Measurements from ENCODE around the gene C4BPB. TPM values are rescaled to one million over a fixed set of nuclear protein-coding genes. Genes with fewer than 3 reads are reported as not detected.

Gene C4BPB
- total RNA-seq, 1 experiment from 2014 or later, result not detected

DNA sequence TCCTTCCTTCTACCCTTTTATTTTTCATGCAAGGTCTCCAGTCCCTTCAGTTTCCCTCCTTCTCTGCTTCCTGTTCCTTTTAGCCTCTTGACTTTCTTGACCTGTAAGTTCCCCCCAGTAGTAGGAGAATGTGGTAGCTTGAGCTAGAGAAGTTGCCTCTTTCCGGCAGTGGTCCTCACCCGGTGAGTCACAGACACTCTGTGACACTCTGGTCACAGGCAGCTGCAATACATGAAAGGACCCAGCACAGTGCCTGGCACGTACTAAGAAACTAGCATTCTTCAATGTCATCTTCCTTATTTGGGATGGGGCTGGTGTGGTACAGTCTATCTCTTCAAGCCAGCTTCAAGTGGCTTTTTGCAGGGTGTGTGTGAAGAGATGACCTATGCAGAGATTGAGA, 19.6 kb upstream of the C4BPB start:
- H3K27me3 ChIP-seq (replicated peaks; ENCODE audit: insufficient read depth, low read depth, low read length, poor library complexity), result no peaks in the 10 kb centered on the region
- no peak overlapping the region for H3K4me3 ChIP-seq (ENCODE audit: low read depth, low read length, poor library complexity, severe bottlenecking)
- no peaks in the 10 kb centered on the region for H3K9me3 ChIP-seq (ENCODE audit: low read depth, low read length, poor library complexity, severe bottlenecking)
- intact Hi-C loops (cut with micrococcal nuclease; ENCODE audit: unreplicated experiment), result no loop called here
- CTCF ChIA-PET, result no interaction called here
- no peaks in the 10 kb centered on the region for H3K36me3 ChIP-seq (ENCODE audit: insufficient read depth, low read length, poor library complexity, severe bottlenecking)
- POLR2A ChIA-PET (ENCODE audit: low non-redundant PET), result no interaction called here
- H3K4me1 ChIP-seq (ENCODE audit: insufficient read depth, low read length, poor library complexity, severe bottlenecking), result no peaks in the 10 kb centered on the region
- DNase-seq (ENCODE audit: low spot score), result no peak
- BruUV-seq (replicated peaks), result no TSS peak
- H3K27ac ChIP-seq (ENCODE audit: low read depth, low read length, poor library complexity, severe bottlenecking), result no peak overlapping the region
- TF ChIP-seq CTCF (conservative IDR thresholded peaks at IDR 0.05; ENCODE audit: low read depth, low read length) (no peak), EZH2 (IDR thresholded peaks at IDR 0.05; ENCODE audit: borderline replicate concordance, low read depth, low read length, poor library complexity, severe bottlenecking) (no peak)

GRCh38 chr1:207069858-207070506, 18.7 kb upstream of the C4BPB start:
- BruUV-seq (replicated peaks), result no TSS peak

DNA sequence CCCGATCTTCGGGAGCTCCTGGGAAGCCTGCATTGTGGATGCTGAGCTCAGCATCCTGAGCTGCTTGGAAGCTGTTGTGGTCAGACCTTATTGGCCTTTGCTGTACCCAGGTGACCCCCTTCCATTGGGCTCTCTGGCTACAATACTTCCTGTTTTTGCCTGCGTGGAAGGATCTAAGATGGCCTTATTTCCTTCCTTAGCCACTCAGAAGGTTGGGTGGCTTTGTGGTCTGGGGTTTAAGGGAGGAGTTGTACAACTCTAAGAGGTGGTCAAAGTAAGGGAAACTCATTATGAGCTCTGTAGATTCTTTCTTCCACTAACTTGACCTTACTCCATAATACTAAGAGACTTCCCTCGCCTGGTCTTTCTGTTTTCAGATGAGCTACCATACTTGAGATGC, 17.8 kb upstream of the C4BPB start:
- H3K27ac ChIP-seq (ENCODE audit: low read depth, low read length, poor library complexity, severe bottlenecking), result no peak overlapping the region
- no peak for DNase-seq (ENCODE audit: low spot score)
- intact Hi-C loops (cut with micrococcal nuclease; ENCODE audit: unreplicated experiment), result no loop called here
- no peaks in the 10 kb centered on the region for H3K9me3 ChIP-seq (ENCODE audit: low read depth, low read length, poor library complexity, severe bottlenecking)
- H3K4me1 ChIP-seq (ENCODE audit: insufficient read depth, low read length, poor library complexity, severe bottlenecking), result no peaks in the 10 kb centered on the region
- H3K36me3 ChIP-seq (ENCODE audit: insufficient read depth, low read length, poor library complexity, severe bottlenecking), result no peaks in the 10 kb centered on the region
- H3K27me3 ChIP-seq (replicated peaks; ENCODE audit: insufficient read depth, low read depth, low read length, poor library complexity), result no peaks in the 10 kb centered on the region
- ChIA-PET CTCF (no interaction called here), POLR2A (ENCODE audit: low non-redundant PET) (no interaction called here)
- no peak overlapping the region for H3K4me3 ChIP-seq (ENCODE audit: low read depth, low read length, poor library complexity, severe bottlenecking)
- TF ChIP-seq EZH2 (IDR thresholded peaks at IDR 0.05; ENCODE audit: borderline replicate concordance, low read depth, low read length, poor library complexity, severe bottlenecking), result no peak
- no peak for TF ChIP-seq CTCF (conservative IDR thresholded peaks at IDR 0.05; ENCODE audit: low read depth, low read length)
- BruUV-seq (replicated peaks), result no TSS peak

More at GRCh38 chr1:207069858-207070506, 18.7 kb upstream of the C4BPB start:
- Histone ChIP-seq H3K4me1 (ENCODE audit: insufficient read depth, low read length, poor library complexity, severe bottlenecking) (no peaks in the 10 kb centered on the region), H3K27ac (ENCODE audit: low read depth, low read length, poor library complexity, severe bottlenecking) (no peak overlapping the region), H3K27me3 (replicated peaks; ENCODE audit: insufficient read depth, low read depth, low read length, poor library complexity) (no peaks in the 10 kb centered on the region), H3K9me3 (ENCODE audit: low read depth, low read length, poor library complexity, severe bottlenecking) (no peaks in the 10 kb centered on the region), H3K36me3 (ENCODE audit: insufficient read depth, low read length, poor library complexity, severe bottlenecking) (no peaks in the 10 kb centered on the region), H3K4me3 (ENCODE audit: low read depth, low read length, poor library complexity, severe bottlenecking) (no peak overlapping the region)
- ChIA-PET CTCF (no interaction called here), POLR2A (ENCODE audit: low non-redundant PET) (no interaction called here)
- no peak for DNase-seq (ENCODE audit: low spot score)
- TF ChIP-seq EZH2 (IDR thresholded peaks at IDR 0.05; ENCODE audit: borderline replicate concordance, low read depth, low read length, poor library complexity, severe bottlenecking), result no peak
- intact Hi-C loops (cut with micrococcal nuclease; ENCODE audit: unreplicated experiment), result no loop called here

- no peak overlapping the region for H3K4me3 ChIP-seq (ENCODE audit: low read depth, low read length, poor library complexity, severe bottlenecking)
- no peak for DNase-seq (ENCODE audit: low spot score)
- no peak overlapping the region for H3K27ac ChIP-seq (ENCODE audit: low read depth, low read length, poor library complexity, severe bottlenecking)
- no TSS peak for BruUV-seq (replicated peaks)
- no peaks in the 10 kb centered on the region for H3K4me1 ChIP-seq (ENCODE audit: insufficient read depth, low read length, poor library complexity, severe bottlenecking)
- ChIA-PET POLR2A (ENCODE audit: low non-redundant PET) (no interaction called here), CTCF (no interaction called here)
- H3K36me3 ChIP-seq (ENCODE audit: insufficient read depth, low read length, poor library complexity, severe bottlenecking), result no peaks in the 10 kb centered on the region
- H3K27me3 ChIP-seq (replicated peaks; ENCODE audit: insufficient read depth, low read depth, low read length, poor library complexity), result no peaks in the 10 kb centered on the region
- TF ChIP-seq CTCF (conservative IDR thresholded peaks at IDR 0.05; ENCODE audit: low read depth, low read length) (no peak), EZH2 (IDR thresholded peaks at IDR 0.05; ENCODE audit: borderline replicate concordance, low read depth, low read length, poor library complexity, severe bottlenecking) (no peak)
- intact Hi-C loops (cut with micrococcal nuclease; ENCODE audit: unreplicated experiment), result no loop called here
- H3K9me3 ChIP-seq (ENCODE audit: low read depth, low read length, poor library complexity, severe bottlenecking), result no peaks in the 10 kb centered on the region
Observed at GRCh38 chr1:207071426-207071825, 17.2 kb upstream of the C4BPB start.
